Central memory CD8-positive, alpha-beta T cell (primary cell): Measurements from ENCODE around the gene ZNF417.
"Not testable (repeated sequence)": the region's sequence is repeated elsewhere in the genome, so short reads cannot be mapped to it uniquely, and the experiment has no call there.

Experiments used
- ATAC-seq: fragments of 150-1000 bp; cut with Tn5 transposase; replicated peaks from 2 replicates; pipeline ENCODE4 v1.10.0; 2022; ENCODE audit warnings: mild to moderate bottlenecking, moderate FRiP score, moderate number of reproducible peaks; ENCODE audit not compliant: poor library complexity, severe bottlenecking; ENCODE audit errors: extremely low read depth
- DNase-seq, 2 donors: peaks; one replicate each; pipeline ENCODE4 v3.0.0; 2021; ENCODE audit warnings: low spot score in 2 of 2
- H3K27ac Mint-ChIP-seq: one replicate; pipeline ENCODE4 v1.8.0; 2022; ENCODE audit warnings: low read depth, mild to moderate bottlenecking, moderate library complexity, mixed read lengths
- H3K27me3 Mint-ChIP-seq: one replicate; pipeline ENCODE4 v1.8.0; 2022; ENCODE audit warnings: mixed read lengths
- H3K36me3 Mint-ChIP-seq: one replicate; pipeline ENCODE4 v1.8.0; 2022; ENCODE audit warnings: mild to moderate bottlenecking, moderate library complexity, mixed read lengths; ENCODE audit not compliant: insufficient read depth
- H3K4me1 Mint-ChIP-seq: one replicate; pipeline ENCODE4 v1.8.0; 2022; ENCODE audit warnings: mixed read lengths
- H3K4me3 Mint-ChIP-seq: one replicate; pipeline ENCODE4 v1.8.0; 2022; ENCODE audit warnings: mild to moderate bottlenecking, moderate library complexity, mixed read lengths
- H3K9me3 Mint-ChIP-seq: one replicate; pipeline ENCODE4 v1.8.0; 2022; ENCODE audit warnings: mixed read lengths

ZNF417 gene

DNA sequence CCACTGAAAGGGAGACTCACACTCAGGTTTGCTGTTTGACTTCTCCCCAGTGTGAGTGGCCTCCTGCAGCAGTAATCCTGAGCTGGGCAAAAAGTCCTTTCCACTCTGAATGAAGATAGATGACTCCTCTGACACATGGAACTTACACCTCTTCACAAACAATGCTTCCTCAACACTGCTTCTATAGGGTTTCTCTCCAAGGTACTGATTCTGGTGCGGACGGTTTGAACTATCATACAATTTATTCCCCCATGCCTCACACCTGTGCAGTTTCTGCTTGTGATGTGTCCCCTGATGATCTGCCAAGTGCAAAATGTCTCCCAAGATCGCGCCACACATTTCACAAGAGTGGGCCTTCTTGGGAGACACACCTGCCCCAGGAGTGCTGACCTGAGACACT is 11.2 kb upstream of the ZNF417 start:
- H3K9me3 Mint-ChIP-seq: peaks cover 24% of the 10 kb centered on the region
- H3K27ac Mint-ChIP-seq: no peak overlapping the region
- DNase-seq (no peak), ATAC-seq (no peak)
- H3K36me3 Mint-ChIP-seq: peaks cover 1% of the 10 kb centered on the region
- H3K4me1 Mint-ChIP-seq: no peaks in the 10 kb centered on the region
- H3K27me3 Mint-ChIP-seq: no peaks in the 10 kb centered on the region
- H3K4me3 Mint-ChIP-seq: no peak overlapping the region

GRCh38 chr19:57914531-57914930 is 1.9 kb downstream of the ZNF417 start:
- DNase-seq (no peak), ATAC-seq (no peak)
- H3K4me3 Mint-ChIP-seq: peak overlapping the region; percentile 94
- peaks cover 33% of the 10 kb centered on the region for H3K36me3 Mint-ChIP-seq
- no peaks in the 10 kb centered on the region for H3K27me3 Mint-ChIP-seq
- H3K4me1 Mint-ChIP-seq: peaks cover 40% of the 10 kb centered on the region
- H3K9me3 Mint-ChIP-seq: peaks cover 19% of the 10 kb centered on the region
- no peak overlapping the region for H3K27ac Mint-ChIP-seq

- Mint-ChIP-seq H3K4me3 (no peak overlapping the region), H3K36me3 (peaks cover 27% of the 10 kb centered on the region), H3K9me3 (peaks cover 5% of the 10 kb centered on the region), H3K27ac (no peak overlapping the region), H3K4me1 (peaks cover 4% of the 10 kb centered on the region), H3K27me3 (no peaks in the 10 kb centered on the region)
- ATAC-seq (no peak), DNase-seq (no peak)
These were observed 9.0 kb downstream of the ZNF417 start for GRCh38 chr19:57907394-57907793.

GRCh38 chr19:57905258-57905657 is 11.1 kb downstream of the ZNF417 start:
- no peak for DNase-seq
- Mint-ChIP-seq H3K4me3 (no peak overlapping the region), H3K36me3 (peaks cover 9% of the 10 kb centered on the region), H3K27me3 (no peaks in the 10 kb centered on the region), H3K27ac (no peak overlapping the region), H3K4me1 (no peaks in the 10 kb centered on the region), H3K9me3 (no peaks in the 10 kb centered on the region)
- ATAC-seq: no peak

- no peak overlapping the region for H3K27ac Mint-ChIP-seq
- no peak for DNase-seq
- H3K36me3 Mint-ChIP-seq: peaks cover 6% of the 10 kb centered on the region
- no peak overlapping the region for H3K4me3 Mint-ChIP-seq
- no peaks in the 10 kb centered on the region for H3K4me1 Mint-ChIP-seq
- no peaks in the 10 kb centered on the region for H3K27me3 Mint-ChIP-seq
- H3K9me3 Mint-ChIP-seq: no peaks in the 10 kb centered on the region
- no peak for ATAC-seq
These were observed 12.7 kb downstream of the ZNF417 start for GRCh38 chr19:57903618-57904184.

DNA sequence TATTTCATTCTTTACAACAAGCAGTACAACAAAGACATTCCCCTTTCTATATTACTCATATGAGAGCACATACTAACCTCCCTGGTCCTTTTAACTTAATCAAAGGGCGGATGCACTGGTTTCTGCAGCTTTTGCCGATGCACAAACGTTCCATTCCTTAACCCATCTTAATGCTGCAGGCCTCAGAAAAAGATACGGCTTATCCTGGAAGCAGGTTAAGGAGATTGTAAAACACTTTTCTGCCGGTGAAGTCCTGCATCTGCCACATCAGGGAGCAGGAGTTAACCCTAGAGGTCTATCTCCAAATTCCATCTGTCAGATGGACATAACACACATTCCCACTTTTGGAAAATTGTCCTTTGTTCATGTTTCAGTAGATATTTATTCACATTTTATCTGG is 16.1 kb downstream of the ZNF417 start:
- ATAC-seq: no peak
- Mint-ChIP-seq H3K27ac (no peak overlapping the region), H3K9me3 (no peaks in the 10 kb centered on the region), H3K4me1 (no peaks in the 10 kb centered on the region), H3K27me3 (no peaks in the 10 kb centered on the region), H3K4me3 (no peak overlapping the region), H3K36me3 (no peaks in the 10 kb centered on the region)
- no peak for DNase-seq

DNA sequence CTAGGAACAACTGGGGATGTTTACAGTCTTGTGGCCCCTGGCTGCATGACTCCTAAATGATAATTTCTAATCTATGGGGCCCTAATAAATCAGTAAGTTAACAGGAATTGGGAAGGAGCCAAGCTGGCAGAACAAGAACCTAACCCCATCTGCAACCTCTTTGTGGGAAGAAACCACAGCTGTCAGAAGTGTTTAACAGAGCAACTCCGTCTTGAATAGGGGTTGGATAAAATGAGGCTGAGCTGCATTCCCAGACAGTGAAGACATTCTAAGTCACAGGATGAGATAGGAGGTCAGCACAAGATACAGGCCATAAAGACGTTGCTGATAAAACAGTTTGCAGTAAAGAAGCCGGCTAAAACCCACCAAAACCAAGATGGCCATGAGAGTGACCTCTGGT is 25.7 kb downstream of the ZNF417 start:
- not testable (repeated sequence) for H3K4me3 Mint-ChIP-seq, H3K9me3 Mint-ChIP-seq, DNase-seq, H3K27me3 Mint-ChIP-seq, ATAC-seq, H3K27ac Mint-ChIP-seq, H3K36me3 Mint-ChIP-seq
- peaks cover 21% of the 10 kb centered on the region for H3K4me1 Mint-ChIP-seq

- Mint-ChIP-seq H3K4me3 (peak within 1 kb of the TSS; percentile 89), H3K9me3 (peaks cover 10% of the 10 kb centered on the region), H3K36me3 (peaks cover 5% of the 10 kb centered on the region), H3K27ac (peak within 1 kb of the TSS; percentile 90), H3K27me3 (no peaks in the 10 kb centered on the region), H3K4me1 (peaks cover 21% of the 10 kb centered on the region)
- ATAC-seq (peak; percentile 94), DNase-seq (peak; percentile 67 to 80)
These were observed 27.7 kb downstream of the ZNF417 start, which contains the start of gene ZNF814 for GRCh38 chr19:57888560-57889231. TSS of gene ZNF814 (minus strand) at chr19:57889037. CDS start at chr19:57888802, 235 bp downstream.

- Mint-ChIP-seq H3K4me3 (peak overlapping the region; percentile 89), H3K9me3 (peaks cover 10% of the 10 kb centered on the region), H3K36me3 (peaks cover 7% of the 10 kb centered on the region), H3K4me1 (peaks cover 21% of the 10 kb centered on the region), H3K27me3 (no peaks in the 10 kb centered on the region), H3K27ac (peak overlapping the region; percentile 90)
- ATAC-seq (no peak), DNase-seq (no peak)
These were observed 28.3 kb downstream of the ZNF417 start for GRCh38 chr19:57888107-57888559.

DNA sequence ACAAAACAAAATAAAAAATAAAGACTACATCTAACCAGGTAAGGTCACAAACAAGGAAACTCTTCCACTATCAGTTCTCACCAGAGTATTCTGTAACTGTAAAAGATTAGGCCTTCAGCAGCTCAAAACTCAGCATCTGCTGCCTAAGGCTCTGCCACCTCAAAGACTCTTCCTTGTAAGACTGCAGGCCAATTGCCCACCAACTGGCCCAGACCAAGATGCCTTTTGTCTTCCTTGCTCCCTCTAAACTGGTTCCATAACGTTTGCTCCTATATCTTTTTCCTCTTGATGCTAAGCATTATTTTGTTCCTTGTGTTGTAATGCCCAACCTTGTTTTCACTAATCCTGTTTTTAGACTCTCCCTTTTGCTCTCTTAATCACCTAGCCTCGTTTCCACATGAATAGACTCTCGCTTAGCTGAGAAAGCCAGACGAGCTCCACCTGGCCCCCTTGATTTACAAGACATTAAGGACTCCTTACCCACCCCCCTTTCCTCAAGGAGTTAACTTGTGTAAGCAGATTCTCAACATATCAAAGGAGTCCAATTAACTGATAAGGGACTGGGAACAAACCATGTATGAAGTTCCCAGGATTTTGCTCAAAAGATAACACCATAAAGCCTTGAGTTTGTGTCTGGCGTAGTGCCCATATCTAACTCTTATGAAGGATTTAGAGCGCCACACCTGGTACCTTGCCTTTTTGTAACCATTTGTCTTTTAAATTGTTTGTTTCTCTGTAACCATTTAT is 29.0 kb downstream of the ZNF417 start:
- no peak overlapping the region for H3K27ac Mint-ChIP-seq
- H3K36me3 Mint-ChIP-seq: peaks cover 12% of the 10 kb centered on the region

DNA sequence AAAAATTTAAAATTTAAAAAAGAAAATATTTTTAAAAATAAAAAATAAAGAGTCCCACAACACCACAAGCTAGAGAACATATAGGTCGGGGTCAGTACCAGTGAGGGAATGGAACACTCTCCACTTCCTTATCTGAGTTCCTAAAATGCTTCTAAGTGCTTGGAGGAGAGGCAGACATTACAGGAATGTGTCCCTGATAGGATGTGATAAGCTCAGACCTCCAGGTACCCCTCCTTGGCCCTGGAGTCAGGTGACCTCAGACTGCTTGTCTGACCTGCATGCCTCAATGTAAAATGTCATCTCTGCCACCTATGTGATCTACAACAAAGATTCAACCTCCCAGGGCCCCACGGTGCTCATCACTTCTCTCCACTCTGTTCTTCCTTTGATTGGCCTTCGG is 30.3 kb downstream of the ZNF417 start:
- Mint-ChIP-seq H3K36me3 (peaks cover 12% of the 10 kb centered on the region), H3K4me3 (no peak overlapping the region), H3K9me3 (peaks cover 5% of the 10 kb centered on the region), H3K27me3 (no peaks in the 10 kb centered on the region), H3K4me1 (peaks cover 21% of the 10 kb centered on the region), H3K27ac (no peak overlapping the region)
- ATAC-seq (no peak), DNase-seq (no peak)

More for the DNA sequence above, 29.0 kb downstream of the ZNF417 start:
- H3K9me3 Mint-ChIP-seq: peaks cover 10% of the 10 kb centered on the region
- peaks cover 21% of the 10 kb centered on the region for H3K4me1 Mint-ChIP-seq
- H3K4me3 Mint-ChIP-seq: peak overlapping the region; percentile 89
- ATAC-seq: no peak
- DNase-seq: no peak
- no peaks in the 10 kb centered on the region for H3K27me3 Mint-ChIP-seq

DNA sequence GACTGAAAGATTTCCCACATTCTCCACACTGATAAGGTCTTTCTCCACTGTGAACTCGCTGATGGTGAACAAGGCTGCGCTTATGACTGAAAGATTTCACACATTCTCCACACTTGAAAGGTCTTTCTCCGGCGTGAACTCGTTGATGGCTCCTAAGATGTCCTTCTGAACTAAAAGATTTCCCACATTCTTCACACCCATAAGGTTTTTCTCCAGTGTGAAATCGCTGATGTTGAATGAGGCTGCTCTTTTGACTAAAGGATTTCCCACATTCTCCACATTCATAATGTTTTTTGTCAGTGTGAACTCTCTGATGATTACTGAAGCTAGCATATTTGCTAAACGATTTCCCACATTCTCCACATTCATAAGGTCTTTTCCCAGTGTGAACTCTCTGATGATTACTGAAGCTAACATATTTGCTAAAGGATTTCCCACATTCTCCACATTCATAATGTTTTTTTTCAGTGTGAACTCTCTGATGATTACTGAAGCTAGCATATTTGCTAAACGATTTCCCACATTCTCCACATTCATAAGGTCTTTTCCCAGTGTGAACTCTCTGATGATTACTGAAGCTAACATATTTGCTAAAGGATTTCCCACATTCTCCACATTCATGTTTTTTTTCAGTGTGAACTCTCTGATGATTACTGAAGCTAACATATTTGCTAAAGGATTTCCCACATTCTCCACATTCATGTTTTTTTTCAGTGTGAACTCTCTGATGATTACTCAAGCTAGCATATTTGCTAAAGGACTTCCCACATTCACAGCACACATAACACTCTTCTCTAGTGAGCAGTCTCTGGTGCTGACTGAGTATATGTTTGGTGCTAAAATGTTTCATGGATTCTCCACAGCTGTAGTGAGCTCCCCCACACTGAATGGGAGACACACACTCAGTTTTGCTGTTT is 42.3 kb downstream of the ZNF417 start:
- H3K4me1 Mint-ChIP-seq, H3K27ac Mint-ChIP-seq, H3K4me3 Mint-ChIP-seq, DNase-seq, H3K27me3 Mint-ChIP-seq, ATAC-seq: not testable (repeated sequence)
- Mint-ChIP-seq H3K36me3 (peaks cover 26% of the 10 kb centered on the region), H3K9me3 (peaks cover 30% of the 10 kb centered on the region)
